GM23248 (cell line): ENCODE results near the gene SUPT16H. TPM values are rescaled to one million over a fixed set of nuclear protein-coding genes. Genes with fewer than 3 reads are reported as not detected.
"Not testable (repeated sequence)": the region's sequence is repeated elsewhere in the genome, so short reads cannot be mapped to it uniquely, and the experiment has no call there.

Source experiments
- DNase-seq: peaks from one replicate; pipeline ENCODE4 v3.0.0-alpha.2; 2015
- H2AFZ ChIP-seq: fragments of 200-600 bp; sonication (generic); 2 replicates; pipeline ENCODE4 v1.6.1; 2016; ENCODE audit warnings: antibody characterized with exemption
- H3F3A ChIP-seq: fragments of 200-600 bp; sonication (generic); 2 replicates; pipeline ENCODE4 v1.6.1; 2016; ENCODE audit warnings: mild to moderate bottlenecking, antibody characterized with exemption, mixed run types; ENCODE audit not compliant: insufficient read depth
- H3K27ac ChIP-seq: fragments of 200-600 bp; sonication (generic); 2 replicates; pipeline ENCODE4 v1.5.1; 2016; ENCODE audit warnings: mild to moderate bottlenecking
- H3K27me3 ChIP-seq: fragments of 200-600 bp; sonication (generic); replicated peaks from 2 replicates; pipeline ENCODE4 v1.6.1; 2016; ENCODE audit warnings: mild to moderate bottlenecking; ENCODE audit not compliant: insufficient read depth
- H3K36me3 ChIP-seq: fragments of 200-600 bp; sonication (generic); 2 replicates; pipeline ENCODE4 v1.6.1; 2016; ENCODE audit warnings: low read depth, mild to moderate bottlenecking
- H3K4me1 ChIP-seq: fragments of 200-600 bp; sonication (generic); 2 replicates; pipeline ENCODE4 v1.6.1; 2016; ENCODE audit warnings: mild to moderate bottlenecking; ENCODE audit not compliant: insufficient read depth
- H3K4me2 ChIP-seq: fragments of 200-600 bp; sonication (generic); one replicate; pipeline ENCODE4 v1.6.1; 2016; ENCODE audit warnings: mild to moderate bottlenecking; ENCODE audit not compliant: unreplicated experiment
- H3K4me3 ChIP-seq: fragments of 200-600 bp; sonication (generic); 2 replicates; pipeline ENCODE4 v1.5.1; 2016; ENCODE audit warnings: mild to moderate bottlenecking
- H3K79me2 ChIP-seq: fragments of 200-600 bp; sonication (generic); 2 replicates; pipeline ENCODE4 v1.6.1; 2016; ENCODE audit warnings: mild to moderate bottlenecking; ENCODE audit not compliant: insufficient read depth
- H3K9ac ChIP-seq: fragments of 200-600 bp; sonication (generic); 2 replicates; pipeline ENCODE4 v1.6.1; 2016; ENCODE audit warnings: mild to moderate bottlenecking
- H3K9me2 ChIP-seq: fragments of 200-600 bp; sonication (generic); 2 replicates; pipeline ENCODE4 v1.6.1; 2016; ENCODE audit warnings: mixed run types, mild to moderate bottlenecking, moderate library complexity; ENCODE audit not compliant: insufficient read depth
- H3K9me3 ChIP-seq: fragments of 200-600 bp; sonication (generic); one replicate; pipeline ENCODE4 v1.6.1; 2017; ENCODE audit warnings: low read depth
- H4K20me1 ChIP-seq: fragments of 200-600 bp; sonication (generic); 2 replicates; pipeline ENCODE4 v1.6.0; 2016; ENCODE audit not compliant: insufficient read depth
- EZH2 ChIP-seq: fragments of 200-600 bp; sonication (generic); IDR thresholded peaks from 2 replicates; pipeline ENCODE4 v1.6.1; 2018; ENCODE audit warnings: antibody characterized with exemption, mild to moderate bottlenecking; ENCODE audit not compliant: insufficient read depth, poor library complexity, severe bottlenecking
- EZH2phosphoT487 ChIP-seq: fragments of 200-600 bp; sonication (generic); IDR thresholded peaks from 2 replicates; pipeline ENCODE4 v1.6.1; 2018; ENCODE audit warnings: antibody characterized with exemption, moderate library complexity, mild to moderate bottlenecking, low read depth; ENCODE audit not compliant: insufficient read depth
- whole genome bisulfite sequencing, 2 experiments: methylation state at CpG; one replicate each; pipeline ENCODE4 v1.1.6; 2015 to 2017; ENCODE audit warnings: low lambda C conversion rate in 2 of 2, low coverage in 1 of 2; ENCODE audit errors: missing lambda C conversion rate in 2 of 2; 5-methylcytosine and 5-hydroxymethylcytosine counted together
- in situ Hi-C: fragments of 300-500 bp; cut with MboI; formaldehyde crosslinking; loops from 2 replicates; pipeline ENCODE4 v1.15.0; 2020
- polyA plus RNA-seq: library from polyadenylated mRNA; unstranded; fragments of >200 nt; fragmentation: Nextera tagmentation; extraction: Ambion mirVana; gene quantifications from 2 replicates; pipeline ENCODE4 v1.2.1, GENCODE V29; 2016
- small RNA-seq: library from RNA; depleted of rRNA; stranded (forward); fragments of <200 nt; gene quantifications from one replicate; pipeline ENCODE3, GENCODE V24; 2014; ENCODE audit warnings: low read depth, low replicate concordance
- total RNA-seq: library from RNA; depleted of rRNA; stranded (reverse); fragments of >200 nt; shearing (Covaris generic); gene quantifications from 2 replicates; pipeline ENCODE4 v1.2.3, GENCODE V29; 2014; rRNA removed

Gene SUPT16H
- total and polyA plus RNA-seq, 2 experiments from 2014 or later, result 61.7 to 64.7 TPM

DNA sequence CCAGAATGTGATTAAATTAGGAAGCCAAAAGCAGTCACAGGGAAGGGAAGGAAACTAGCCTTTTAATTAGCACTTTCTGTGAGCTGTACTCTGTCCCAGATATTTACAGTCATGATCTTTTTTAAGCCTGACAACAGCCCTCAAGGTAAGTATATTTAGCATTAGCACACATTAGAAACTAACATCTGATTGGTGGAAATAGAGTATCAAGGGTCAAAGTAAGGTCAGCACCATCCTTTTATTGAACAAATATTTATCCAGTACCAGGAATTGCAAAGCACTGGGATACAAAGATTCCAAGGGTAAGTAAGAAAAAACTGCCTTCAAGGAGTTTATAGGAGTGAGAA lies 75.7 kb downstream of the SUPT16H start:
- Histone ChIP-seq H3K9me3 (no peaks in the 10 kb centered on the region), H3K9me2 (no peaks in the 10 kb centered on the region), H3K27me3 (peaks cover 16% of the 10 kb centered on the region), H3K4me3 (peak overlapping the region; percentile 64), H3K27ac (no peak overlapping the region), H3K4me1 (no peaks in the 10 kb centered on the region), H3K36me3 (no peaks in the 10 kb centered on the region), H3K9ac (no peak overlapping the region), H2AFZ (peak overlapping the region; percentile 92), H3K4me2 (peak overlapping the region; percentile 76), H3K79me2 (no peaks in the 10 kb centered on the region), H3F3A (no peaks in the 10 kb centered on the region), H4K20me1 (no peaks in the 10 kb centered on the region)
- DNase-seq, result no peak
- TF ChIP-seq EZH2, result no peak
- TF ChIP-seq EZH2phosphoT487, result no peak
- in situ Hi-C loops, result no loop called here

DNA sequence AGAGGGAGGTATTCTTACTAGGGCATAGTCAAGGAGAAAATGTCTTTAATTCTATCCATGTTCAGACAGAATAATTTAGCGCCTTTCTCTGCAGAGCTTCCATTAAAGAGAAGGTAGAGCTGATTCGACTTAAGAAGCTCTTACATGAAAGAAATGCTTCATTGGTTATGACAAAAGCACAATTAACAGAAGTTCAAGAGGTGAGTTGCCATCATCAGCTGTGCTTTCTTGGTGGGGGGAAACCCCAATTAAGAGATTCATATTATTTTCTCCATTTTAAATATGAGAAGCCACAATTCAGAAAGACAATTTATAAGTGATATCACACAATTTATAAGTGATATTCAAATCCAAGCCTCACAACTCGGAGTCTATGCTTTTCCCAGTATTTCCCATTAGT lies 76.2 kb downstream of the SUPT16H start:
- no peak overlapping the region for H3K27ac ChIP-seq
- H3K79me2 ChIP-seq, result no peaks in the 10 kb centered on the region
- no peaks in the 10 kb centered on the region for H3F3A ChIP-seq
- H3K9ac ChIP-seq, result no peak overlapping the region
- TF ChIP-seq EZH2phosphoT487, result no peak
- no peak for TF ChIP-seq EZH2
- no peak overlapping the region for H3K4me3 ChIP-seq
- H3K36me3 ChIP-seq, result no peaks in the 10 kb centered on the region
- H2AFZ ChIP-seq, result no peak overlapping the region
- H3K27me3 ChIP-seq, result peaks cover 18% of the 10 kb centered on the region
- WGBS, 2 experiments, result 73 to 79% methylated on average over 3 of the region's 3 CpGs
- no peaks in the 10 kb centered on the region for H3K9me3 ChIP-seq
- H3K4me2 ChIP-seq, result no peak overlapping the region
- H3K9me2 ChIP-seq, result no peaks in the 10 kb centered on the region
- no peaks in the 10 kb centered on the region for H3K4me1 ChIP-seq
- H4K20me1 ChIP-seq, result no peaks in the 10 kb centered on the region
- in situ Hi-C loops, result no loop called here
- DNase-seq, result no peak

DNA sequence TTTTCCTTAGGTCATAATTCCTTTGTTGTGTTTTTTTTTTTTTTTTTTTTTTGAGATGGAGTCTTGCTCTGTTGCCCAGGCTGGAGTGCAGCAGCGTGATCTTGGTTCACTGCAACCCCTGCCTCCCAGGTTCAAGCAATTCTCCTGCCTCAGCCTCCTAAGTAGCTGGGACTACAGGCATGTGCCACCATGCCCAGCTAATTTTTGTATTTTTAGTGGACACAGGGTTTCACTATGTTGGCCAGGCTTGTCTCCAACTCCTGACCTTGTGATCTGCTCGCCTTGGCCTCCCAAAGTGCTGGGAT lies 81.0 kb downstream of the SUPT16H start:
- DNase-seq, H3K4me2 ChIP-seq, H3K36me3 ChIP-seq, H3F3A ChIP-seq, in situ Hi-C loops, H3K9me3 ChIP-seq, H2AFZ ChIP-seq, H3K4me1 ChIP-seq, H3K9me2 ChIP-seq, H4K20me1 ChIP-seq, H3K4me3 ChIP-seq, H3K79me2 ChIP-seq, H3K9ac ChIP-seq, H3K27ac ChIP-seq: not testable (repeated sequence)
- H3K27me3 ChIP-seq, result peaks cover 23% of the 10 kb centered on the region
- WGBS, 2 experiments, result 74 to 88% methylated on average over 2 of the region's 2 CpGs

DNA sequence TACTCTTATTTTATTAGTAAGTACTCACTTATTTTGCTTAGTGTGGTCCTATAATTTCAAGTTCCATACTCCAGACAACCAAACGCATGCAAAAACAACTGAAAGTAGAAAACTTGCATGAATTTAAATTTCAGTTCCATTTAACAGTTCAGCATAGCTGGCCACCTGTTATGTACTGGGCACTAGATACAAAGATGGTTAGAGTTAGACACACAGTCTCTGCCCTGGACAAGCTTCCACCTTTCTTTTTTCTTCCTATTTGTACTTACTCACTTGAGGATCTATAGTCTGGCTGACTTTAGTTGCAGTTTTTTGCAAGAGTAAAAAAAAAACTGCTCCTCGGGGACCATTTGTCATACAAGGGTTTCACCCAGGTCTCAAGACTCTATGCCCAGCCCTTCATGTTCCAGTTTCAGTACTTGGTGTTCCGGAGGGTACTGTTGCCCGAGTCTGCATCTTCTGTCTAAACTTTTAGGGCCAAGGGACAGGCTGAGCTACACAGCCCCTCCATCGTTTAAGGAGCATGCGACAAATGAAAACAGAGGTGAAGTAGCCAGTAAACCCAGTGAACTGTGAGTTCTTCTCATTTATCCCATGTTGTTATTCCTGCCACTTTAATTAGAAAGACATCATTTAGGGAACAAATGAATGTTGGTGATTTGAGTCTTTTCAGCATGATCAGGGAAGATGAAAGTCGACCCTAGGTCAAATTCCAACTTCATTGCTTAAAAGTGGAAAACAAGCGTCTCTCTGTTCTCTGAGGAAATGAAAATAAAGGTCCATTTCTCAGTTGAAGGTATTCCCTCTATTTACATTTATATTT lies 81.6 kb downstream of the SUPT16H start:
- H3K36me3 ChIP-seq, result no peaks in the 10 kb centered on the region
- in situ Hi-C loops, result no loop called here
- no peaks in the 10 kb centered on the region for H3K9me3 ChIP-seq
- no peaks in the 10 kb centered on the region for H3K79me2 ChIP-seq
- DNase-seq, result no peak
- WGBS, 2 experiments, result 59 to 67% methylated on average over 8 of the region's 8 CpGs
- peaks cover 23% of the 10 kb centered on the region for H3K27me3 ChIP-seq
- no peaks in the 10 kb centered on the region for H4K20me1 ChIP-seq
- no peak overlapping the region for H3K4me3 ChIP-seq
- H2AFZ ChIP-seq, result no peak overlapping the region
- TF ChIP-seq EZH2 (no peak), EZH2phosphoT487 (no peak)
- H3K4me2 ChIP-seq, result no peak overlapping the region
- H3K9ac ChIP-seq, result no peak overlapping the region
- no peaks in the 10 kb centered on the region for H3K9me2 ChIP-seq
- H3F3A ChIP-seq, result no peaks in the 10 kb centered on the region
- no peak overlapping the region for H3K27ac ChIP-seq
- no peaks in the 10 kb centered on the region for H3K4me1 ChIP-seq

Small RNAs within 50 kb of the gene (small RNA-seq; reads per million reads assigned to genes)
- gene RN7SL650P, result not detected
- gene SNORD8, result 200 reads per million, percentile 96 among the genes with 10 or more reads in this experiment
- 4.1 reads per million, percentile 77 among the genes with 10 or more reads in this experiment for gene SNORD9

Other genes with a start within 250 kb of the SUPT16H start
- not detected in 2 replicates for gene OR5AU1, start 228.0 kb downstream of the SUPT16H start, total RNA-seq
- not detected in 2 replicates for gene OR5AU1, start 228.0 kb downstream of the SUPT16H start, polyA plus RNA-seq
- gene HNRNPC, start 114.6 kb downstream of the SUPT16H start, total RNA-seq, result 674 and 705 TPM in 2 replicates
- 584 and 592 TPM in 2 replicates for gene HNRNPC, start 114.6 kb downstream of the SUPT16H start, polyA plus RNA-seq
- not detected in 2 replicates for gene RPGRIP1, start 103.9 kb downstream of the SUPT16H start, total RNA-seq
- gene RPGRIP1, start 103.9 kb downstream of the SUPT16H start, polyA plus RNA-seq, result not detected in 2 replicates
- gene CHD8, start 72.1 kb upstream of the SUPT16H start, total RNA-seq, result 32.8 and 35.9 TPM in 2 replicates
- gene CHD8, start 72.1 kb upstream of the SUPT16H start, polyA plus RNA-seq, result 21.2 and 21.4 TPM in 2 replicates
- gene RAB2B, start 92.9 kb upstream of the SUPT16H start, total RNA-seq, result 21.1 and 31.6 TPM in 2 replicates
- 14.7 and 15.6 TPM in 2 replicates for gene RAB2B, start 92.9 kb upstream of the SUPT16H start, polyA plus RNA-seq
- gene TOX4, start 93.2 kb upstream of the SUPT16H start, total RNA-seq, result 23.6 and 27.2 TPM in 2 replicates
- gene TOX4, start 93.2 kb upstream of the SUPT16H start, polyA plus RNA-seq, result 74.2 TPM in 2 replicates
- gene METTL3, start 127.3 kb upstream of the SUPT16H start, total RNA-seq, result 44.1 and 44.5 TPM in 2 replicates
- 25.6 and 28.6 TPM in 2 replicates for gene METTL3, start 127.3 kb upstream of the SUPT16H start, polyA plus RNA-seq
- gene SALL2, start 142.3 kb upstream of the SUPT16H start, total RNA-seq, result 0.25 and 2.7 TPM in 2 replicates
- gene SALL2, start 142.3 kb upstream of the SUPT16H start, polyA plus RNA-seq, result 0.69 and 1.3 TPM in 2 replicates
- gene OR10G3, start 196.1 kb upstream of the SUPT16H start, total RNA-seq, result not detected in 2 replicates
- not detected in 2 replicates for gene OR10G3, start 196.1 kb upstream of the SUPT16H start, polyA plus RNA-seq